H1 (cell line): ENCODE measurements around the gene TAPBPL.

Experiments
- CEBPB ChIP-seq: IDR thresholded peaks from 2 replicates; pipeline ENCODE4 v1.6.1; 2012; ENCODE audit warnings: low read depth, low read length
- CHD2 ChIP-seq: IDR thresholded peaks from 2 replicates; pipeline ENCODE4 v1.6.1; 2012; ENCODE audit warnings: low read length, improper control_type of control experiment
- CREB1 ChIP-seq: IDR thresholded peaks from 2 replicates; pipeline ENCODE4 v1.6.1; 2012; ENCODE audit warnings: inconsistent platforms
- CTCF ChIP-seq, 3 experiments: IDR thresholded peaks; 1 replicate in 2 of 3; 2 replicates in 1 of 3; pipeline versions ENCODE4 v1.5.1 to v1.6.1; 2011; ENCODE audit warnings: low read length in 3 of 3, mild to moderate bottlenecking in 3 of 3, inconsistent platforms in 2 of 3, low read depth in 1 of 3, moderate library complexity in 1 of 3; ENCODE audit not compliant: insufficient read depth in 1 of 3; ENCODE audit errors: control extremely low read depth in 1 of 3
- EZH2 ChIP-seq: fragments of 200-600 bp; sonication (generic); IDR thresholded peaks from 2 replicates; pipeline ENCODE4 v1.7.1; 2012; ENCODE audit warnings: low read depth, mild to moderate bottlenecking, moderate library complexity, low read length, inconsistent platforms; ENCODE audit not compliant: severe bottlenecking
- KDM1A ChIP-seq: fragments of 200-600, 300-600 bp; sonication (generic); IDR thresholded peaks from 2 replicates; pipeline ENCODE4 v1.7.1; 2016; ENCODE audit warnings: mild to moderate bottlenecking, low read length, borderline replicate concordance
- PHF8 ChIP-seq: fragments of 200-600 bp; sonication (generic); conservative IDR thresholded peaks from 2 replicates; pipeline ENCODE4 v1.7.1; 2012; ENCODE audit warnings: low read depth, mild to moderate bottlenecking, inconsistent platforms, low read length, moderate library complexity
- POLR2AphosphoS5 ChIP-seq: IDR thresholded peaks from 2 replicates; pipeline ENCODE4 v1.6.1; 2011; ENCODE audit warnings: low read depth, low read length
- SIRT6 ChIP-seq: IDR thresholded peaks from one replicate; pipeline ENCODE4 v1.7.1; 2012; ENCODE audit warnings: low read length, inconsistent platforms
- SP2 ChIP-seq: IDR thresholded peaks from 2 replicates; pipeline ENCODE4 v1.6.1; 2012; ENCODE audit warnings: mild to moderate bottlenecking, low read length, inconsistent platforms
- SUZ12 ChIP-seq: fragments of 200-600 bp; sonication (generic); IDR thresholded peaks from 2 replicates; pipeline ENCODE4 v1.6.1; 2012; ENCODE audit warnings: mild to moderate bottlenecking, inconsistent platforms, low read length, moderate library complexity, mixed read lengths
- TAF1 ChIP-seq: IDR thresholded peaks from 2 replicates; pipeline ENCODE4 v1.6.1; 2011; ENCODE audit warnings: mild to moderate bottlenecking, low read depth, low read length
- USF2 ChIP-seq: IDR thresholded peaks from 2 replicates; pipeline ENCODE4 v1.6.1; 2011; ENCODE audit warnings: low read length, improper control_type of control experiment
- ZNF274 ChIP-seq: IDR thresholded peaks from 2 replicates; pipeline ENCODE4 v1.7.0; 2012; ENCODE audit warnings: low read length, borderline replicate concordance; ENCODE audit errors: extremely low read depth

DNA sequence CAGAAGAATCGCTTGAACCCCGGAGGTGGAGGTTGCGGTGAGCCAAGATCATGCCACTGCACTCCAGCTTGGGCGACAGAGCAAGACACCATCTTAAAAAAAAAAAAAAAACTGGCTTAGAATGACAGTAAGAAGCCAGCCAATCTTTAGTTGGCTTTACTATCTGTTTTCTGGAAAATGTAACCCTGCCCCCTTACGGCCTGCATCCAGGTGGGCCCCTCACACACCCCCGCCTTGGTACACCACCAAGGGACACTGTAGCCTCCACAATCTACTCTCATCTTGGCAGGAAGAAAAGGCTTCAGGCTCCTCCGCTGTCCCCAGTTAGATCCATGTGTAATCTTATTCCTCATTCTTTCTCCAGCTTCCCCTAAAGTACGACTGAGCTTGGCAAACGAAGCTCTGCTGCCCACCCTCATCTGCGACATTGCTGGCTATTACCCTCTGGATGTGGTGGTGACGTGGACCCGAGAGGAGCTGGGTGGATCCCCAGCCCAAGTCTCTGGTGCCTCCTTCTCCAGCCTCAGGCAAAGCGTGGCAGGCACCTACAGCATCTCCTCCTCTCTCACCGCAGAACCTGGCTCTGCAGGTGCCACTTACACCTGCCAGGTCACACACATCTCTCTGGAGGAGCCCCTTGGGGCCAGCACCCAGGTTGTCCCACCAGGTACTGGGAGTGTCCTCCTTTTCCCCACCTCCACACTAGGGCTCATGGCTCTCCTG is 6.6 kb downstream of the TAPBPL start:
- TF ChIP-seq PHF8: no peak
- no peak for TF ChIP-seq CTCF (IDR thresholded peaks at IDR 0.05; ENCODE audit: control extremely low read depth in 1 of 3, insufficient read depth in 1 of 3, low read depth in 1 of 3, low read length in 3 of 3)
- no peak for TF ChIP-seq USF2
- TF ChIP-seq TAF1: no peak
- TF ChIP-seq POLR2AphosphoS5: no peak
- TF ChIP-seq CHD2: no peak
- TF ChIP-seq SUZ12: no peak
- TF ChIP-seq SIRT6: no peak
- no peak for TF ChIP-seq SP2
- no peak for TF ChIP-seq CREB1
- TF ChIP-seq CEBPB: no peak
- no peak for TF ChIP-seq EZH2
- no peak for TF ChIP-seq ZNF274
- no peak for TF ChIP-seq KDM1A
